Cardiac muscle cell (in vitro differentiated cells and primary cell): Measurements from ENCODE around the gene KIF4A. TPM values are rescaled to one million over a fixed set of nuclear protein-coding genes. Genes with fewer than 3 reads are reported as not detected.

Experiments
- DNase-seq, 2 donors: peaks; one replicate each; pipeline versions ENCODE4 v3.0.0 to v3.0.0-alpha.2; 2010 to 2017; ENCODE audit warnings: low read depth in 1 of 2, low spot score in 1 of 2
- H3K27ac ChIP-seq: fragments of 200-600 bp; sonication (generic); 2 replicates; pipeline ENCODE4 v1.5.1; 2016
- H3K27me3 ChIP-seq: fragments of 200-600 bp; sonication (generic); 2 replicates; pipeline ENCODE4 v1.6.0; 2016; ENCODE audit warnings: control low read depth
- H3K36me3 ChIP-seq: fragments of 200-600 bp; sonication (generic); 2 replicates; pipeline ENCODE4 v1.5.1; 2016; ENCODE audit warnings: control low read depth
- H3K4me1 ChIP-seq: fragments of 200-600 bp; sonication (generic); 2 replicates; pipeline ENCODE4 v1.8.1; 2017; ENCODE audit warnings: low read depth, mild to moderate bottlenecking, mixed run types
- H3K4me3 ChIP-seq: fragments of 200-600 bp; sonication (generic); 2 replicates; pipeline ENCODE4 v1.5.1; 2016; ENCODE audit warnings: mild to moderate bottlenecking
- H3K9me3 ChIP-seq: fragments of 200-600 bp; sonication (generic); 2 replicates; pipeline ENCODE4 v1.5.1; 2017; ENCODE audit warnings: low read depth, mild to moderate bottlenecking, control low read depth
- polyA plus RNA-seq: library from polyadenylated mRNA; unstranded; fragments of >200 nt; fragmentation: Nextera tagmentation; extraction: Ambion mirVana; gene quantifications from 2 replicates; pipeline ENCODE4 v1.2.1, GENCODE V29; 2016
- total RNA-seq: library from RNA; depleted of rRNA; stranded (reverse); fragments of >200 nt; gene quantifications from 2 replicates; pipeline ENCODE4 v1.2.3, GENCODE V29; 2016
- TF ChIP-seq, protein P1 (sequence below): IDR thresholded peaks from 2 replicates; pipeline ENCODE4 v1.5.1; 2012; ENCODE audit warnings: low read depth, mild to moderate bottlenecking, low read length

Gene KIF4A
- total and polyA plus RNA-seq, 2 experiments from 2014 or later: 4.7 to 25.1 TPM

DNA sequence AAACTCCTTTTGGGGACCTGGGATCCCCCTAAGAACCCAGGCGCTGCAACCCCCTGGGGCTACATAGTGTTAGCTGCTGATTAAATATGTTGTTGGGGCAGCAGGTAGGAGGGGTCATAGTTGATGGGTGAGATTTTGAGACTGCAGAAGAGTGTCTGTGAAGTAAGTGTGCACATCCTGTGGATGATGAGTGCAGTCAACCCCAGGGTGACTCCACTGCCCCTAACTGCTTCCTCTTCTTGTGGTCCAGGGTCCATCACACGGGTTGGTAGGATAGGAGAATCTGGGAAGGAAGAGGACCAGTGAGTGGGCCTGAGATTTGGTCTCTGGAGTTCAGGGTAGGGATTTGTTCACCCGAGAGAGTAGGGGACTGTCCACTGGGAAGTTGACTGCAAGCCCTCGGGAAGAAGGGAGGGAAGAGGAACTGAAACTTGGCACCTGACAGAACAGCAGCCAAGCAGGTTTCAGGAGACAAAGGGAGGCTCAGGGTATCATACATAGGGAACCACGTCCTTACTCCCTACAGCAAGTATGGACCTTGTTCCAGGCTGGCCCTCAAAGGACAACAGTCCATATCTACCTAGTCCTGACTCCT lies 163.2 kb downstream of the KIF4A start:
- Histone ChIP-seq H3K4me3 (peak overlapping the region; percentile 37), H3K27me3 (no peaks in the 10 kb centered on the region), H3K9me3 (no peaks in the 10 kb centered on the region), H3K27ac (no peak overlapping the region), H3K4me1 (no peaks in the 10 kb centered on the region), H3K36me3 (no peaks in the 10 kb centered on the region)
- TF ChIP-seq, protein P1, sequence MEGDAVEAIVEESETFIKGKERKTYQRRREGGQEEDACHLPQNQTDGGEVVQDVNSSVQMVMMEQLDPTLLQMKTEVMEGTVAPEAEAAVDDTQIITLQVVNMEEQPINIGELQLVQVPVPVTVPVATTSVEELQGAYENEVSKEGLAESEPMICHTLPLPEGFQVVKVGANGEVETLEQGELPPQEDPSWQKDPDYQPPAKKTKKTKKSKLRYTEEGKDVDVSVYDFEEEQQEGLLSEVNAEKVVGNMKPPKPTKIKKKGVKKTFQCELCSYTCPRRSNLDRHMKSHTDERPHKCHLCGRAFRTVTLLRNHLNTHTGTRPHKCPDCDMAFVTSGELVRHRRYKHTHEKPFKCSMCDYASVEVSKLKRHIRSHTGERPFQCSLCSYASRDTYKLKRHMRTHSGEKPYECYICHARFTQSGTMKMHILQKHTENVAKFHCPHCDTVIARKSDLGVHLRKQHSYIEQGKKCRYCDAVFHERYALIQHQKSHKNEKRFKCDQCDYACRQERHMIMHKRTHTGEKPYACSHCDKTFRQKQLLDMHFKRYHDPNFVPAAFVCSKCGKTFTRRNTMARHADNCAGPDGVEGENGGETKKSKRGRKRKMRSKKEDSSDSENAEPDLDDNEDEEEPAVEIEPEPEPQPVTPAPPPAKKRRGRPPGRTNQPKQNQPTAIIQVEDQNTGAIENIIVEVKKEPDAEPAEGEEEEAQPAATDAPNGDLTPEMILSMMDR: no peak
- no peak for DNase-seq

DNA sequence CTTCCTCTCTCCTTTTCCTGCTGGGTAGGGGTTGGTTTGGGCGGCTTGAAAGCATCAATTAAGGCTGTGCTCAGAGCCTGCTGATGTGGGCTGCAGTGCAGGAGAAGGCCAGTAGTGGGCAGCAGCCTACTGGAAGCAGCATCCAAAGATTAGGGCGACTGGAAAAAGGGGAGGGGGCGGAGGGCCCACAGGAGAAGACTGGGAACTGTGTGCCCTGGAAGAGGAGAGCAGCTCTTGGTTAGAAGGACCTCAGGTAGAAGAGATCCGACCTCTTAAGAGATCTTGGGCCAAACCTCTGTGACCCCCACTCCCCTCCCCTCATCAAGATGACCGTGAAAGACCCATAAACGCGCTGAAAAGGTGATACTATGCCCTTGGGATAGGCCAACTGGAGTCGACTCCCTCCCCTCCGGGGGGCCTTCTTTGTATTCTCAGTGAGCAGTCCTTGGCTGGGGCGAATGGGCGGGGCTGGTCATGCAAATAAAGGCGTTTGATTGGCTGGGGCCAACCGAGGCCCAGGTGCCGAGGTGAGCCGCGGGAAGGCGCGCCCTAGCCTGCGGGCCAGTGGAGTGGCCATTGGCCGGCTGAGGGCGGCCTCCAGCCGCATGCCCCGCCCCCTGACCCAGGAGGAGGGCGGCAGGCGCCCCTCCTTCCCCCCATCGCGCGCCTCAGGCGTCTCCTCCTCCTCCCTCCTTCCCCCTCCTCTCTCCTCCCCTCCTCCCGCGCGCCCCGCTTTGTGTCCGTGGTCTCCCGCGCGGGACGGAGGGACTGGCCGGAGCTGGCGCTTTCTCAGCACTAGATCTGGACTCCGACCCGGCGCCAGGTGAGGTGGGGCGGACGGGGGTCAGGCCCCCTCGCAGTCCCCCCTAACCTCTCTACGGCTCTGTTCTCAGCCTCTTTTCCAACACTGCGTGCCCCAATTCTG lies 164.8 kb downstream of the KIF4A start:
- Histone ChIP-seq H3K27ac (peak overlapping the region; percentile 89), H3K36me3 (no peaks in the 10 kb centered on the region), H3K4me1 (no peaks in the 10 kb centered on the region), H3K9me3 (no peaks in the 10 kb centered on the region), H3K4me3 (peak overlapping the region; percentile 77), H3K27me3 (no peaks in the 10 kb centered on the region)
- DNase-seq: peak; percentile 75 to 93
- TF ChIP-seq, protein P1: peak; percentile 91

DNA sequence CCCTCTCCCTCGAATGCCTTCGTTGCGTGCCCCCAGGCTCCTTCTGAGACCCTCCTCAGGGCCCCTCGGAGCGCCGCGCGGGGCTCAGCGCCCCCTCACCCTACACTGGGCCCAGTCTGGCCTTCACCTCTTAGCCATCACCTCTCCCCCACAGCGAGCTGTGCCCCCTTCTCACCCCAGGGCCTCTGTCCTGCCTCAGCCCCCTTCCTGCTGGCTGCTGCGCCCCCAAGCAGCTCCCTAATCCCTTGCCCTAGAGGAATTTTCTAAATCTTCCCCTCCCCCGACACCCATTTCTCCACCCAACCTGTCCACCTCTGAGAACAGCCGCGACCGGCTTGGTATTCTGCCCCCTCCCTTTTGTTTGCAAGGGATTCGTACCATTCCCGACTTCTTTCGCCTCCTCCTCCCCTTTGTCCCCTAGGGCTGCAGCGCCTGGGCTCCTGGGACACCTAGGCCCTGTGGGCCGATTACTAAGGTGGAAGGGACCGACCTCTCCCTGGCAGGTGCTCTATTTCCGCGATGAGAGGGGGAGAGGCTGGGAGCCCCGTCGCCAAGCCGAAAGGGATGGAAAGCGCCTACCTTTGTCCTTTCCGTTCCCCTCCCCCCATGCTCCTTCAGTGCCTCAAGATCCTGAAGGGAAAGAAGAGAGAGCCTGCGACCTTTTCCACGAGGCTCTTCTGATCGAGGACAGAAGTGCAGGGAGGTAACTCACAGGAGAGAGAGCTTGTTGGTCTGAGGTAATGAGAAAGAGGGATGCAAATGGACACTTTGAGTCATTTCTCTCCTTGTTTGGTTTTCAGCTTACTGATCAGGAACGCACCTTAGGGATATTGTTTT lies 165.7 kb downstream of the KIF4A start:
- H3K36me3 ChIP-seq: peaks cover under 1% of the 10 kb centered on the region
- H3K9me3 ChIP-seq: no peaks in the 10 kb centered on the region
- peak overlapping the region; percentile 89 for H3K27ac ChIP-seq
- TF ChIP-seq, protein P1: no peak
- DNase-seq: no peak
- H3K4me3 ChIP-seq: peak overlapping the region; percentile 77
- H3K27me3 ChIP-seq: no peaks in the 10 kb centered on the region
- no peaks in the 10 kb centered on the region for H3K4me1 ChIP-seq

DNA sequence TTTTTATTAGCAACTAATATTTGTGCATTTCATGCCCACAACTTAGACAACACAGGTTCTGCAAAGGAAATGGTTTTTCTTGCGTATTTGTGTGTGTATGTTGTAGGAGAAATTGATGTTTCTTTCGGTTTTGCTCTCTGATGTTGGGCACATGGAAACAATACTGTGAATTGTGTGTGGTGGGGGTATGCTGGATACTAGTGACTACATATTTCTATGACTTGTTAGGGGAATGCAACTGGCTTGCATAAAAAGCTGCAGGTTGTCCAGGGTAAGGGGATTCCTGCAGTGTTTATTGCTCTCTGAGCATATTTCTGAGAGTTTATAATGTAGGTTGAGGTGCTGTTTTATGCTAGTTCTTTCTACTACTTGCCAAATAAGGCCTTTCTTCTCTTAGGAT lies 166.4 kb downstream of the KIF4A start:
- no peaks in the 10 kb centered on the region for H3K9me3 ChIP-seq
- no peaks in the 10 kb centered on the region for H3K4me1 ChIP-seq
- peak overlapping the region; percentile 89 for H3K27ac ChIP-seq
- peaks cover 3% of the 10 kb centered on the region for H3K36me3 ChIP-seq
- H3K4me3 ChIP-seq: peak overlapping the region; percentile 77
- no peak for DNase-seq
- H3K27me3 ChIP-seq: no peaks in the 10 kb centered on the region
- TF ChIP-seq, protein P1: no peak

DNA sequence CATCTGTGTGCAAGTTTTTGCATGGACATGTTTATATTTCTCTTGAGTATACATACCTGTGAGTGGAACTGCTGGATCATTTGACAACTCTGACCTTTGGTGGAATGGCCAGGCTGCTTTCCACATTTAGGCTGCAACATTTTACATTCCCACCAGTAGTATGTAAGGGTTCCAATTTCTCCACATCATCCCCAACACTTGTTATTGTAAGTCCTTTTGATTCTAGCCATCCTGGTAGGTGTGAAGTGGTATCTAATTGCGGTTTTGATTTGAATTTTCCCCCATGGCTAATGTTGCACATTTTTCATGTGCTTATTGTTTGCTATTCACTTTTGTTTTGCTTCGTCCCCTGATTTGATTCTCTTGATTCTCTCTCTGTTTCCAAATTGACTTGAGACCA lies 171.1 kb downstream of the KIF4A start:
- TF ChIP-seq, protein P1: no peak
- H3K9me3 ChIP-seq: no peaks in the 10 kb centered on the region
- no peak overlapping the region for H3K27ac ChIP-seq
- no peaks in the 10 kb centered on the region for H3K27me3 ChIP-seq
- no peak overlapping the region for H3K4me3 ChIP-seq
- DNase-seq: no peak
- H3K36me3 ChIP-seq: peaks cover 3% of the 10 kb centered on the region
- no peaks in the 10 kb centered on the region for H3K4me1 ChIP-seq
